ENCODE data around the gene C1QTNF1. TPM values are rescaled to one million over a fixed set of nuclear protein-coding genes. Genes with fewer than 3 reads are reported as not detected.

C1QTNF1 gene
- total and polyA plus RNA-seq, 2 donors (not counting 1 experiment from before 2014, with no cell fraction given), result not detected

- ChIA-PET CTCF (interaction anchor here (0.6 to 0.8 kb wide), 2 partner anchors 9 to 18 kb away, joined by 3 read pairs; no protein-coding TSS in a partner anchor), POLR2A (no interaction called here)
- intact Hi-C loops (cut with micrococcal nuclease), result loop anchor here (10.0 kb wide), 1 partner anchor 49 kb away; no protein-coding TSS in a partner anchor
- H3K27me3 Mint-ChIP-seq, result peaks cover 24% of the 10 kb centered on the region
- DNase-seq (no peak), ATAC-seq (ENCODE audit: low read depth) (no peak)
- H3K9me3 Mint-ChIP-seq (ENCODE audit: insufficient read depth), result no peaks in the 10 kb centered on the region
- peak overlapping the region; percentile 39 for H3K27ac Mint-ChIP-seq
- Histone ChIP-seq H3K79me2 (ENCODE audit: control insufficient read depth, insufficient read depth, low read length) (no peaks in the 10 kb centered on the region), H3K4me1 (ENCODE audit: control insufficient read depth in 2 of 2, insufficient read depth in 2 of 2, low read length in 2 of 2) (no peaks in the 10 kb centered on the region), H2AFZ (ENCODE audit: insufficient read depth, low read depth, low read length, poor library complexity, severe bottlenecking) (no peak overlapping the region), H3K4me2 (replicated peaks; ENCODE audit: low read depth, low read length, poor library complexity, severe bottlenecking) (no peak overlapping the region), H4K20me1 (ENCODE audit: control insufficient read depth, insufficient read depth, low read length, poor library complexity, severe bottlenecking) (no peaks in the 10 kb centered on the region), H3K4me3 (ENCODE audit: control extremely low read depth in 1 of 5, extremely low read depth in 1 of 5, insufficient read depth in 1 of 5, low read depth in 2 of 5, low read length in 4 of 5) (no peak overlapping the region), H3K27ac (ENCODE audit: low read length in 2 of 2) (no peak overlapping the region), H3K36me3 (replicated peaks in 1 of 2; ENCODE audit: control extremely low read depth in 1 of 2, control insufficient read depth in 1 of 2, extremely low read depth in 1 of 2, insufficient read depth in 2 of 2, low read length in 1 of 2) (no peaks in the 10 kb centered on the region), H3K27me3 (replicated peaks in 1 of 4; ENCODE audit: control extremely low read depth in 1 of 4, control insufficient read depth in 3 of 4, insufficient read depth in 4 of 4, low read length in 3 of 4) (peaks cover 0 to 23% (median 0%) of the 10 kb centered on the region in 4 experiments), H3K9ac (ENCODE audit: low read length) (no peak overlapping the region), H3K9me3 (ENCODE audit: control extremely low read depth in 1 of 3, control insufficient read depth in 2 of 3, insufficient read depth in 1 of 3, low read length in 2 of 3) (peaks cover 0 to 3% (median 0%) of the 10 kb centered on the region in 3 donors)
- H3K4me3 Mint-ChIP-seq, result no peak overlapping the region
- peaks cover 1% of the 10 kb centered on the region for H3K4me1 Mint-ChIP-seq
- 98% methylated on average over 10 of the region's 10 CpGs for WGBS (ENCODE audit: insufficient coverage)
- TF ChIP-seq CTCF (IDR thresholded peaks at IDR 0.05), result no peak
- no peak for TF ChIP-seq EZH2 (IDR thresholded peaks at IDR 0.05; ENCODE audit: borderline replicate concordance, insufficient read depth, low read depth, low read length, poor library complexity, severe bottlenecking)
These were observed 19.4 kb downstream of the C1QTNF1 start for GRCh38 chr17:79043191-79043930.

- no peak for DNase-seq
- ChIA-PET POLR2A (no interaction called here), CTCF (interaction anchor here (0.6 to 2.4 kb wide), 4 partner anchors 9 to 349 kb away, joined by 3 to 24 read pairs (median 5); no protein-coding TSS in a partner anchor)
- H3K4me1 Mint-ChIP-seq, result peaks cover 1% of the 10 kb centered on the region
- H3K27me3 Mint-ChIP-seq, result peaks cover 24% of the 10 kb centered on the region
- intact Hi-C loops (cut with micrococcal nuclease), result loop anchor here (10.0 kb wide), 1 partner anchor 49 kb away; no protein-coding TSS in a partner anchor
- ATAC-seq (ENCODE audit: low read depth), result no peak
- Histone ChIP-seq H2AFZ (ENCODE audit: insufficient read depth, low read depth, low read length, poor library complexity, severe bottlenecking) (no peak overlapping the region), H3K9me3 (ENCODE audit: control extremely low read depth in 1 of 3, control insufficient read depth in 2 of 3, insufficient read depth in 1 of 3, low read length in 2 of 3) (peaks cover 0 to 3% (median 0%) of the 10 kb centered on the region in 3 donors), H3K4me1 (ENCODE audit: control insufficient read depth in 2 of 2, insufficient read depth in 2 of 2, low read length in 2 of 2) (no peaks in the 10 kb centered on the region), H4K20me1 (ENCODE audit: control insufficient read depth, insufficient read depth, low read length, poor library complexity, severe bottlenecking) (no peaks in the 10 kb centered on the region), H3K36me3 (replicated peaks in 1 of 2; ENCODE audit: control extremely low read depth in 1 of 2, control insufficient read depth in 1 of 2, extremely low read depth in 1 of 2, insufficient read depth in 2 of 2, low read length in 1 of 2) (no peaks in the 10 kb centered on the region), H3K27me3 (replicated peaks in 1 of 4; ENCODE audit: control extremely low read depth in 1 of 4, control insufficient read depth in 3 of 4, insufficient read depth in 4 of 4, low read length in 3 of 4) (peaks cover 0 to 20% (median 0%) of the 10 kb centered on the region in 4 experiments), H3K27ac (ENCODE audit: low read length in 2 of 2) (no peak overlapping the region), H3K79me2 (ENCODE audit: control insufficient read depth, insufficient read depth, low read length) (no peaks in the 10 kb centered on the region), H3K4me3 (ENCODE audit: control extremely low read depth in 1 of 5, extremely low read depth in 1 of 5, insufficient read depth in 1 of 5, low read depth in 2 of 5, low read length in 4 of 5) (no peak overlapping the region), H3K9ac (ENCODE audit: low read length) (no peak overlapping the region), H3K4me2 (replicated peaks; ENCODE audit: low read depth, low read length, poor library complexity, severe bottlenecking) (no peak overlapping the region)
- no peak overlapping the region for H3K27ac Mint-ChIP-seq
- WGBS (ENCODE audit: insufficient coverage), result 87% methylated on average over 12 of the region's 12 CpGs
- no peak for TF ChIP-seq EZH2 (IDR thresholded peaks at IDR 0.05; ENCODE audit: borderline replicate concordance, insufficient read depth, low read depth, low read length, poor library complexity, severe bottlenecking)
- no peaks in the 10 kb centered on the region for H3K9me3 Mint-ChIP-seq (ENCODE audit: insufficient read depth)
- H3K4me3 Mint-ChIP-seq, result no peak overlapping the region
These were observed 20.0 kb downstream of the C1QTNF1 start for GRCh38 chr17:79043931-79044320.

Measured in B cell (primary cell).